Stimulated activated CD4-positive, alpha-beta T cell treated with anti-CD3 and anti-CD28 coated beads, Interleukin-1b, Interleukin-23, amount 100 ng/mL, for 1 hour (primary cell): ENCODE results near the gene KAZN.
A peak's percentile ranks its signal among the peaks of the same experiment; 100 is the strongest.

Experiments
- DNase-seq, 2 donors: peaks; one replicate each; pipeline ENCODE4 v3.0.0-alpha.2; 2020; ENCODE audit warnings: low read depth in 2 of 2

The KAZN gene

GRCh38 chr1:15008783-15009729 is 410.6 kb downstream of the KAZN start:
- no peak for DNase-seq

GRCh38 chr1:15011160-15011559 is 412.7 kb downstream of the KAZN start:
- no peak for DNase-seq

GRCh38 chr1:15011661-15012060 is 413.2 kb downstream of the KAZN start:
- no peak for DNase-seq

- DNase-seq = no peak
These were observed 414.3 kb downstream of the KAZN start for GRCh38 chr1:15012822-15013221.

- no peak for DNase-seq
These were observed 415.3 kb downstream of the KAZN start for GRCh38 chr1:15013767-15014166.

- no peak for DNase-seq
These were observed 416.0 kb downstream of the KAZN start for GRCh38 chr1:15014516-15014915.

- no peak for DNase-seq
These were observed 417.5 kb downstream of the KAZN start for GRCh38 chr1:15016001-15016400.

- no peak for DNase-seq
These were observed 418.0 kb downstream of the KAZN start for GRCh38 chr1:15016526-15016925.

- DNase-seq = no peak
These were observed 418.6 kb downstream of the KAZN start for GRCh38 chr1:15017120-15017519.

GRCh38 chr1:15018767-15019166 is 420.3 kb downstream of the KAZN start:
- DNase-seq = no peak

GRCh38 chr1:15020943-15021745 is 422.7 kb downstream of the KAZN start:
- DNase-seq = no peak

GRCh38 chr1:15022048-15022447 is 423.6 kb downstream of the KAZN start:
- no peak for DNase-seq

- no peak for DNase-seq
These were observed 424.7 kb downstream of the KAZN start for GRCh38 chr1:15023205-15023604.

- no peak for DNase-seq
These were observed 425.5 kb downstream of the KAZN start for GRCh38 chr1:15023976-15024375.

GRCh38 chr1:15026117-15026489 is 427.6 kb downstream of the KAZN start:
- DNase-seq = no peak

GRCh38 chr1:15027515-15027986 is 429.1 kb downstream of the KAZN start:
- DNase-seq = peak in 1 of 2 donors; percentile 6

- DNase-seq = no peak
These were observed 429.6 kb downstream of the KAZN start for GRCh38 chr1:15028102-15028501.

GRCh38 chr1:15028616-15029015 is 430.1 kb downstream of the KAZN start:
- no peak for DNase-seq

GRCh38 chr1:15029036-15029435 is 430.6 kb downstream of the KAZN start:
- no peak for DNase-seq

- no peak for DNase-seq
These were observed 431.3 kb downstream of the KAZN start for GRCh38 chr1:15029786-15030185.

- no peak for DNase-seq
These were observed 432.9 kb downstream of the KAZN start for GRCh38 chr1:15031251-15031933.

- DNase-seq = no peak
These were observed 434.8 kb downstream of the KAZN start for GRCh38 chr1:15033264-15033663.
